Lung (tissue), 16 donors: ENCODE data around the gene RTL9. TPM values are rescaled to one million over a fixed set of nuclear protein-coding genes. Genes with fewer than 3 reads are reported as not detected.

Source experiments
- ATAC-seq: fragments of 200-7000 bp; cut with Tn5 transposase; one replicate; pipeline ENCODE4 v1.9.1; 2020; ENCODE audit warnings: moderate number of reproducible peaks; ENCODE audit not compliant: insufficient read depth, low FRiP score
- DNase-seq, 3 donors: peaks; one replicate each; pipeline ENCODE4 v3.0.0-alpha.2; 2013 to 2017
- H3K27ac ChIP-seq, 2 donors: one replicate each; pipeline ENCODE4 v1.5.1; 2013; ENCODE audit warnings: mild to moderate bottlenecking in 2 of 2, moderate library complexity in 2 of 2, control low read depth in 1 of 2, inconsistent platforms in 1 of 2, low read depth in 1 of 2, low read length in 1 of 2
- H3K27me3 ChIP-seq, 3 donors: one replicate each; pipeline ENCODE4 v1.5.1; 2013; ENCODE audit warnings: low read length in 2 of 3; ENCODE audit not compliant: control insufficient read depth in 3 of 3, insufficient read depth in 3 of 3
- H3K36me3 ChIP-seq, 4 donors: one replicate each; pipeline ENCODE4 v1.5.1; 2013; ENCODE audit warnings: low read length in 4 of 4, mild to moderate bottlenecking in 1 of 4, moderate library complexity in 1 of 4; ENCODE audit not compliant: control insufficient read depth in 4 of 4, insufficient read depth in 4 of 4
- H3K4me1 ChIP-seq, 5 donors: one replicate each; pipeline ENCODE4 v1.5.1; 2013; ENCODE audit warnings: low read length in 5 of 5, mild to moderate bottlenecking in 2 of 5, moderate library complexity in 1 of 5; ENCODE audit not compliant: control insufficient read depth in 5 of 5, insufficient read depth in 5 of 5
- H3K4me3 ChIP-seq: one replicate; pipeline ENCODE4 v1.5.1; 2013; ENCODE audit warnings: mild to moderate bottlenecking, control low read depth, moderate library complexity
- H3K9ac ChIP-seq, 2 donors: one replicate each; pipeline ENCODE4 v1.5.1; 2013; ENCODE audit warnings: low read length in 2 of 2, control low read depth in 1 of 2; ENCODE audit not compliant: insufficient read depth in 1 of 2
- H3K9me3 ChIP-seq, 4 donors: one replicate each; pipeline ENCODE4 v1.5.1; 2013; ENCODE audit warnings: low read length in 3 of 4, mild to moderate bottlenecking in 1 of 4, moderate library complexity in 1 of 4; ENCODE audit not compliant: control insufficient read depth in 4 of 4, insufficient read depth in 3 of 4
- WGBS, 2 donors: extraction: QIAGEN DNeasy Blood & Tissue Kit; methylation state at CpG; one replicate each; pipeline ENCODE4 v1.1.7; 2013; 5-methylcytosine and 5-hydroxymethylcytosine counted together
- long read RNA-seq, 5 donors: transcript quantifications; one replicate each; lab custom pipeline, GENCODE V29; 2026
- polyA plus RNA-seq, 2 donors: library from polyadenylated mRNA; stranded (reverse); fragments of 200-250 nt; gene quantifications; one replicate each; pipeline ENCODE4 v1.2.1, GENCODE V29; 2013
- total RNA-seq, 2 donors: library from RNA; depleted of rRNA in 1 of 2; stranded (reverse); fragments of >200 nt in 1 of 2; gene quantifications; one replicate each; pipeline ENCODE4 v1.2.1, GENCODE V29; 2014 to 2021
- TF ChIP-seq, protein P1 (sequence below): IDR thresholded peaks from 2 replicates; pipeline ENCODE4 v1.5.1; 2012; ENCODE audit warnings: mild to moderate bottlenecking; ENCODE audit errors: control extremely low read depth, extremely low read depth
- donor health status: control.
- donor health status: control.
- donor health status: Bipolar disorder and iron deficiency.
- donor health status: healthy.
- donor health status: DM: yes; HTN: yes; CAD: no.

The RTL9 gene
- total RNA-seq (under 1 TPM; 0.06 to 0.34 TPM), polyA plus RNA-seq (under 1 TPM; 0.02 to 0.06 TPM)
- long read RNA-seq, donor 1, result 0 reads
- long read RNA-seq, donor 2, result 0 reads
- long read RNA-seq, donor 3, result 0 reads
- long read RNA-seq, donor 4, result 0 reads
- long read RNA-seq, donor 5, result 0 reads

DNA sequence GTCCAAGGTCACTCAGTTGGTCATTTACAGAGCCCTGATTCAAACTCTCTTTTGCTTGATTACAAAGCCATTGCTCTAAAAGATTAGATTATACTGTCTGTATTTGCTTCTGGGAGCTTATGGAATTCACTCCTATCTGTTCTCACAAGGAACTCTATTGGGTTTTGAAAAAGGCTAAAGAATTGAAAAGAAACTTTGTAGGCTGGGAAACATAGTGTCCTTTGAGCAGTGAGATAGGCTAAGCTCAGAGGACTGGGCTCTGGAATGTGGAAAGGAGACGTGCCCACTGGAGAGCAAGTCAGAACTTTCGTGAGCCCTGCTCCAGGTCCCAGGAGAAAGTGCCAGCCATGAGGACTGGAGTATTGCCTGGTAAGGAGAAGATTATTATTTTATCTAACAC lies at the start of gene RTL9:
TSS of gene RTL9 (plus strand) at position 301 of the 400 bp plus-strand sequence. CDS start 91,770 bp downstream, outside the sequence.
- 74 to 96% methylated on average over 2 of the region's 2 CpGs for WGBS, 2 donors
- DNase-seq (no peak), ATAC-seq (no peak)
- H3K27me3 ChIP-seq, result peaks cover 0 to 32% (median 5%) of the 10 kb centered on the region in 3 donors
- no peak within 1 kb of the TSS for H3K4me3 ChIP-seq
- H3K9ac ChIP-seq, result no peak within 1 kb of the TSS
- no peaks in the 10 kb centered on the region for H3K4me1 ChIP-seq
- TF ChIP-seq, protein P1, sequence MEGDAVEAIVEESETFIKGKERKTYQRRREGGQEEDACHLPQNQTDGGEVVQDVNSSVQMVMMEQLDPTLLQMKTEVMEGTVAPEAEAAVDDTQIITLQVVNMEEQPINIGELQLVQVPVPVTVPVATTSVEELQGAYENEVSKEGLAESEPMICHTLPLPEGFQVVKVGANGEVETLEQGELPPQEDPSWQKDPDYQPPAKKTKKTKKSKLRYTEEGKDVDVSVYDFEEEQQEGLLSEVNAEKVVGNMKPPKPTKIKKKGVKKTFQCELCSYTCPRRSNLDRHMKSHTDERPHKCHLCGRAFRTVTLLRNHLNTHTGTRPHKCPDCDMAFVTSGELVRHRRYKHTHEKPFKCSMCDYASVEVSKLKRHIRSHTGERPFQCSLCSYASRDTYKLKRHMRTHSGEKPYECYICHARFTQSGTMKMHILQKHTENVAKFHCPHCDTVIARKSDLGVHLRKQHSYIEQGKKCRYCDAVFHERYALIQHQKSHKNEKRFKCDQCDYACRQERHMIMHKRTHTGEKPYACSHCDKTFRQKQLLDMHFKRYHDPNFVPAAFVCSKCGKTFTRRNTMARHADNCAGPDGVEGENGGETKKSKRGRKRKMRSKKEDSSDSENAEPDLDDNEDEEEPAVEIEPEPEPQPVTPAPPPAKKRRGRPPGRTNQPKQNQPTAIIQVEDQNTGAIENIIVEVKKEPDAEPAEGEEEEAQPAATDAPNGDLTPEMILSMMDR, result no peak
- H3K27ac ChIP-seq, result no peak within 1 kb of the TSS
- no peaks in the 10 kb centered on the region for H3K36me3 ChIP-seq
- H3K9me3 ChIP-seq, result no peaks in the 10 kb centered on the region

DNA sequence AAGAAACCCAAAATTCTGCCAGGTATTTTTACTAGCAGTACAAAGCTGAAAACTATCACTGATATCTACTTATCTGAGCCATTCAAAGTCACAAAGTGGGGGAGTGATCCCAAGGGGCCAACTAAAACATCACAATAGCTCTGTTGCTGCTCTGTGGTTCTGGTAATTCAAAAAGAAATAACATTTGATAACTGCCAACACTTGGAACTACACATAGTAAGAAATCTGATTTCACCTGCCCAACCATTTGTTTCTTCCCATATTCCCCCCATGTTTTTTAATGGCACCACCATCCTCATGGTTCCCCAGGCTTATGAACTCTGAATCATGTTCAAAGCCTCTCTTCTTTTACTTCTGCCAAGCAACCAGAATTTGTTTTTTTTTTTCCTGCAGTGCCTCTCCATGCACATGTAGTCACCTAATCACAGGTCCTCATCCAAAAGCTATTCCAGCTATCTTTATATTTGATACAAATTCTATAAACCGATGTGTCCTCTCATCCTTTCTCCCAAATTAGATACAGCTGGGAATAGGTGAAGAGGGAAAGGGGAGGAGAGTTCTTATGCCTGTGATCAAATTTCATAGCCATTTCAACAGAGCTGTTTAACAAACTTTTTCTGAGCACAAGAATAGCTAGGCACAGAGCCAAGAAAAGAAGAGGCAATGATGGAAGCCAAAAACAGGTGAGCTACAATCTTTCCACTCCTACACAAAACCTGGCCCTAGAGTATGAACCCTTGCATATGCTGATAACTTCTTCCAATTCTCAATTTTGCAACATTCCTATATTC lies 48.5 kb upstream of the RTL9 start:
- Histone ChIP-seq H3K27ac (no peak overlapping the region), H3K36me3 (no peaks in the 10 kb centered on the region), H3K4me3 (no peak overlapping the region), H3K9ac (no peak overlapping the region), H3K4me1 (peaks cover 0 to 6% (median 0%) of the 10 kb centered on the region in 5 donors), H3K27me3 (peaks cover 0 to 41% (median 15%) of the 10 kb centered on the region in 3 donors), H3K9me3 (no peaks in the 10 kb centered on the region)
- ATAC-seq (peak; percentile 50), DNase-seq (peak in 2 of 3 donors; percentile 13 to 14)
- 61 to 85% methylated on average over 1 of the region's 1 CpG for WGBS, 2 donors
- TF ChIP-seq, protein P1, result no peak

DNA sequence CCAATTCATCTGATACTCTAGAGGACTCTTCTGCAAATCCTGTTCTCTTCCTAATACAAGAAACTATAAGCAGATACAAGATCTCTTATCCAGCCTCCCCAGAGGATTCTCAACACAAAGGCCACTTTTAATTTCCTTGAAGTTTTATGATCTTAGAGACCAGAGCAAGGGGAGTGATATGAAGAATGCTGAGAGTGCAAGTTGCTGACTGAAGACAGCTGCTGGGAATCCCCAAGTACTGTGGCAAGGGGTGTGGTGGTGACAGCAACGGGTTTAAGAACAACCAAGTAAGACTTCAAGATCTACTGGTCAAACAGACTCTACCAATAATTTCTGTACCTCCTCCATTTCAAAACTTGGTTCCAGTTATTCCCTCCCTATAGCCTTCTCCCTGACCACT lies 47.8 kb upstream of the RTL9 start:
- no peak overlapping the region for H3K4me3 ChIP-seq
- H3K9ac ChIP-seq, result no peak overlapping the region
- ATAC-seq (no peak), DNase-seq (peak in 1 of 3 donors; percentile 16)
- H3K27me3 ChIP-seq, result peaks cover 0 to 40% (median 15%) of the 10 kb centered on the region in 3 donors
- peaks cover 0 to 6% (median 0%) of the 10 kb centered on the region in 5 donors for H3K4me1 ChIP-seq
- 34 to 44% methylated on average over 1 of the region's 1 CpG for WGBS, 2 donors
- H3K36me3 ChIP-seq, result no peaks in the 10 kb centered on the region
- no peaks in the 10 kb centered on the region for H3K9me3 ChIP-seq
- no peak overlapping the region for H3K27ac ChIP-seq
- TF ChIP-seq, protein P1, result no peak
